ENCODE measurements around the gene DNASE1L1. TPM values are rescaled to one million over a fixed set of nuclear protein-coding genes. Genes with fewer than 3 reads are reported as not detected.
A peak's percentile ranks its signal among the peaks of the same experiment; 100 is the strongest.
"Not testable (repeated sequence)": the region's sequence is repeated elsewhere in the genome, so short reads cannot be mapped to it uniquely, and the experiment has no call there.

The DNASE1L1 gene
- total RNA-seq, 2 experiments from 2014 or later: 20.5 to 26.2 TPM

- peaks cover 9% of the 10 kb centered on the region for H3K4me1 Mint-ChIP-seq
- no peaks in the 10 kb centered on the region for H3K9me3 Mint-ChIP-seq
- peak overlapping the region; percentile 79 for H3K4me3 Mint-ChIP-seq
- H3K27ac Mint-ChIP-seq: peak overlapping the region; percentile 94
- peak; percentile 67 for ATAC-seq (ENCODE audit: low read depth)
- H3K36me3 Mint-ChIP-seq: peaks cover 5% of the 10 kb centered on the region
- POLR2A ChIA-PET: interaction anchor here (0.6 to 5.4 kb wide), 19 partner anchors 9 to 426 kb away, joined by 3 to 72 read pairs (median 4); partner anchors contain the start of genes PLXNA3, RPL10, SLC10A3 and UBL4A
- no peaks in the 10 kb centered on the region for H3K27me3 Mint-ChIP-seq
- DNase-seq: peak; percentile 65
Observed at GRCh38 chrX:154411981-154412340, 2.9 kb upstream of the DNASE1L1 start.

- ATAC-seq (ENCODE audit: low read depth): peak; percentile 2
- Mint-ChIP-seq H3K4me1 (peaks cover 9% of the 10 kb centered on the region), H3K9me3 (no peaks in the 10 kb centered on the region), H3K4me3 (peak overlapping the region; percentile 84), H3K27me3 (no peaks in the 10 kb centered on the region), H3K27ac (peak overlapping the region; percentile 81), H3K36me3 (peaks cover 3% of the 10 kb centered on the region)
- POLR2A ChIA-PET: interaction anchor here (0.9 to 5.4 kb wide), 4 partner anchors 9 to 133 kb away, joined by 3 to 72 read pairs (median 3); partner anchors contain the start of genes RPL10 and SLC10A3
- no peak for DNase-seq
Observed at GRCh38 chrX:154408659-154409221, 314 bp downstream of the DNASE1L1 start.

- H3K36me3 Mint-ChIP-seq: peaks cover 1% of the 10 kb centered on the region
- H3K27me3 Mint-ChIP-seq: no peaks in the 10 kb centered on the region
- H3K4me3 Mint-ChIP-seq: no peak overlapping the region
- no peak for DNase-seq
- peaks cover 8% of the 10 kb centered on the region for H3K4me1 Mint-ChIP-seq
- ATAC-seq (ENCODE audit: low read depth): no peak
- POLR2A ChIA-PET: no interaction called here
- H3K9me3 Mint-ChIP-seq: no peaks in the 10 kb centered on the region
- H3K27ac Mint-ChIP-seq: no peak overlapping the region
Observed at GRCh38 chrX:154404625-154405192, 4.3 kb downstream of the DNASE1L1 start.

- Mint-ChIP-seq H3K4me1 (peaks cover 9% of the 10 kb centered on the region), H3K36me3 (peaks cover 10% of the 10 kb centered on the region), H3K4me3 (no peak overlapping the region), H3K27me3 (no peaks in the 10 kb centered on the region), H3K9me3 (no peaks in the 10 kb centered on the region), H3K27ac (no peak overlapping the region)
- POLR2A ChIA-PET: interaction anchor here (1.5 kb wide), 1 partner anchor 37 kb away, joined by 4 read pairs; no protein-coding TSS in a partner anchor
- DNase-seq (no peak), ATAC-seq (ENCODE audit: low read depth) (no peak)
Observed at GRCh38 chrX:154403858-154404257, 5.2 kb downstream of the DNASE1L1 start.

DNA sequence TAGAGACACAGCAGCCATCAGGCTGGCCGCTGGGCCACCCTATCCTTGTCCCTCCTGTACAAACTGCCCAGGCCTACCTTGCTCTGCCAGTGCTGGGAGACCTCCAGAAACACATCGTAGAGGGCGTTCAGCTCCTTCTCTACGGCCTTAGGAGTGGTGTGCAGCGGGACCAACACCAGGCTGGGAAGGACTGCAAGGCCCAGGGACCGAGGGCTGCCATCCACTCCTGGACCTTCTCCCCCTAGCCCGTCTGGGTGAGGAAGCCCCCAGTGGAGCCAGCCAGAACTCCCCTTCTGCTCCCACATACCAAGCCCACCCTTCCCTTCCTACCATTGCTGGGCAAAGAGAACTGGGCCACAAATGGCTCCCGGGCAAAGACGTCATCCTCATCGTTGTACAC, 5.9 kb downstream of the DNASE1L1 start:
- no peak overlapping the region for H3K27ac Mint-ChIP-seq
- peaks cover 5% of the 10 kb centered on the region for H3K4me1 Mint-ChIP-seq
- H3K27me3 Mint-ChIP-seq: no peaks in the 10 kb centered on the region
- POLR2A ChIA-PET: interaction anchor here (1.5 kb wide), 1 partner anchor 38 kb away, joined by 4 read pairs; no protein-coding TSS in a partner anchor
- DNase-seq: no peak
- peaks cover 13% of the 10 kb centered on the region for H3K36me3 Mint-ChIP-seq
- no peak overlapping the region for H3K4me3 Mint-ChIP-seq
- no peaks in the 10 kb centered on the region for H3K9me3 Mint-ChIP-seq
- no peak for ATAC-seq (ENCODE audit: low read depth)

DNA sequence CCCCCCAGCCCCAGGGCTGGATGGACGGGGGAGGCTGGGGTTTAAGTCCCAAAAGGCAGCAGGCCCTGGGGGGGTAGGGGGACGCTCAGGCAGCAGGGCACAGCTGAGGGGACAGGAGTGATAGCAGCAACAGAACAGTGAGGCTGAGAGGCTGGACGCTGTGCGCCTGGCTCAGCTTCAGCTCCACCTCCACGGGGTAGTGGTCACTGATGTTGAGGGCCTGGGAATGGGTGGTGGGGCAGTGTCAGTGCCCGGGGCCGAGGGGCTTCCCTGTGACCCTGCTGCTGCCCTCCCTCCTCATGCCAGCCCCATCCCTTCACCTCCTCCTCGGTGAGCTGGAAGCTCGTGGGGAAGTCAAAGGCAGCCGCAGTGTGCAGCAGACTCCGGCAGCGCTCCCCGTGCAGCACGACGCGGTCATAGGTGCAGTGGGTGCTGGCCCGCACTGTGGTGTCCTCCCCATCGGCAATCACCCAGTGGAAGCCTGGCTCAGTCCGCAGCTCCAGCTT, 6.4 kb downstream of the DNASE1L1 start:
- Mint-ChIP-seq H3K27me3 (no peaks in the 10 kb centered on the region), H3K4me3 (no peak overlapping the region), H3K27ac (no peak overlapping the region), H3K9me3 (no peaks in the 10 kb centered on the region), H3K4me1 (peaks cover 5% of the 10 kb centered on the region), H3K36me3 (peaks cover 13% of the 10 kb centered on the region)
- DNase-seq (no peak), ATAC-seq (ENCODE audit: low read depth) (no peak)
- POLR2A ChIA-PET: interaction anchor here (1.5 to 5.9 kb wide), 2 partner anchors 8 to 39 kb away, joined by 4 to 72 read pairs; partner anchors contain the start of genes DNASE1L1 and TAFAZZIN

DNA sequence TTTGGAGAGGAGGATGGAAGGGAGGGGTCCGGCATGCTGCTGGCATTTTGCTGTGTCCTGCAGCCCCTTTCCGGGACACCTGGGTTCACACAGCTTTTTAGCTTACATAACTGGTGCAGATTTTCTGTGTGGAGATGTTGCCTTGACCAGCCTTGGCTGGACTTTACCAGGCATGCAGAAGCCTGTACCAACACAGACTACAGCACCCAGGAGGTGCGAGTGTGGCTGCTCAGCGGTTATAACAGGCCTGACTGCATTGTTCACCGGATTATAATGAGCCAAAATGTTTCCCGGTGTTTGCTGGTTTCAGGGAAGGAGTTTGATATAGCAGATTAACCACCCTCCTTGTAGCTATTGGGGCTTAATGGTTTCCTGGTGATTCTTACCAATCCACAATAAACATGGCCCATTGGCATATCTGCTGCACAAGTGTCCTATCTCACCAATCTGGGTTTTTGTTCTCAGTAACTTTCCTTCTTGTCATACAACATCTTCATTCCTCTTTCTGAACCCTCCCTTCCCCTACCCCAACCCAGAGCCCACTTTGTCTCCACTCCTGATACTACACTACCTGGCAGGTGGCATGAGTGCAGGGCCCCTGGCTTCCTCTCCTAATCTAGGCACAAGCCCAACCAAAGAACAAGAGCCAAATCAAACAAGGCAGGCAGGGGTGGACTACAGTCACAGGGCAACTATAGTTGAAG, 7.0 kb downstream of the DNASE1L1 start:
- DNase-seq: no peak
- POLR2A ChIA-PET: interaction anchor here (5.9 kb wide), 1 partner anchor 9 kb away, joined by 72 read pairs; the partner anchor contains the start of genes DNASE1L1 and TAFAZZIN
- H3K4me3 Mint-ChIP-seq: no peak overlapping the region
- H3K4me1 Mint-ChIP-seq: peaks cover 5% of the 10 kb centered on the region
- no peak overlapping the region for H3K27ac Mint-ChIP-seq
- no peak for ATAC-seq (ENCODE audit: low read depth)
- no peaks in the 10 kb centered on the region for H3K27me3 Mint-ChIP-seq
- H3K9me3 Mint-ChIP-seq: no peaks in the 10 kb centered on the region
- peaks cover 13% of the 10 kb centered on the region for H3K36me3 Mint-ChIP-seq

DNA sequence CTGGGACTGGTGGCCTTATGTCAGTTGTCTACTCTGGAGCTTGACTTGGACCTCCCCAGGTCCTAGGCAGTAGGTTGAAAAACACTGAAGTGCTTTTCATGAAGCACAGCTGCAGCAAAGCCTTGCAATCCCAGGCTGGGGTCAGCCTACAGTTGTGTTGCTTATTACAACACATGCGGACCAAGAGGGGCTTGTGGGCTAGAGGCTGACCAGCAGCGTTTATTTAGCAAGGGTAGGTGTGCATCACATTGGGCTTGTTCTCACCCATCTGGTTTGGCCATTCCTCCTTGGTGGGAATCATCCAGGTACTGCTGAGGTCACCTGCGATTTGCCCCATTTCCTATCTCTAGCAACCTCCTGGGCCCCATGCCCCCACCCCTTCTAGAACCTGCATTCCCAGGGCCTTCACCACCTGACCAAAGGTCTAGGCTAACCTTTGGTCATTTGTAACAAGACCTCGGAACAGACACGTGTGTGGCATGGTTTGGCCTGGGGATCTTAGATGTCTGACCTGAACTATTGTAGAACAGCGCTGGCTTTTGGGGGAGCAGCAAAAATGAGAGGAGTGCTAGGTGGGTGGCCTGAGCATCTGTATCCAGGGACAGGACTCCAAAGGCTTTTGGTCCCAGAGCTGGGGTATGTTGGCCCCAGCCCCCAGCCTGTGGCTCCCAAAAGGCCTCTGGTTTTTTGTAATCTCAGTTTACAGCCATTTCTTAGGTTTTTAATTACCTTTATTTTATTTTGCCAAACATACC, 7.8 kb downstream of the DNASE1L1 start:
- DNase-seq: no peak
- Mint-ChIP-seq H3K36me3 (peaks cover 13% of the 10 kb centered on the region), H3K4me3 (peak overlapping the region; percentile 28), H3K27me3 (no peaks in the 10 kb centered on the region), H3K27ac (peak overlapping the region; percentile 54), H3K9me3 (no peaks in the 10 kb centered on the region), H3K4me1 (peaks cover 5% of the 10 kb centered on the region)
- POLR2A ChIA-PET: interaction anchor here (5.9 kb wide), 1 partner anchor 10 kb away, joined by 72 read pairs; the partner anchor contains the start of genes DNASE1L1 and TAFAZZIN
- ATAC-seq (ENCODE audit: low read depth): no peak

DNA sequence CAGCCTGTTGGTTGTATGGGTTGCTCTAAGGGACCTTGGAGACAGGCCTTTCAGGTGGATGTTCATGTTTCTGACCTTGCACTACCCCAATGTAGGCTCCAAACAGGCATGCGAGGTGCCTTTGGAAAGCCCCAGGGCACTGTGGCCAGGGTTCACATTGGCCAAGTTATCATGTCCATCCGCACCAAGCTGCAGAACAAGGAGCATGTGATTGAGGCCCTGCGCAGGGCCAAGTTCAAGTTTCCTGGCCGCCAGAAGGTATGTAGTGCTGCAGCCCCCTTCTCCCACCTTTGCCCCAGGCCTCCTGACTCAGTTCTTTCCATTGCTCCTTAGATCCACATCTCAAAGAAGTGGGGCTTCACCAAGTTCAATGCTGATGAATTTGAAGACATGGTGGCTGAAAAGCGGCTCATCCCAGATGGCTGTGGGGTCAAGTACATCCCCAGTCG, 8.7 kb downstream of the DNASE1L1 start:
- peak overlapping the region; percentile 97 for H3K4me3 Mint-ChIP-seq
- H3K4me1 Mint-ChIP-seq; H3K9me3 Mint-ChIP-seq; H3K27me3 Mint-ChIP-seq; DNase-seq; ATAC-seq (ENCODE audit: low read depth): not testable (repeated sequence)
- peak overlapping the region; percentile 100 for H3K27ac Mint-ChIP-seq
- POLR2A ChIA-PET: interaction anchor here (2.7 to 5.9 kb wide), 5 partner anchors 11 to 90 kb away, joined by 11 to 72 read pairs (median 17); partner anchors contain the start of genes ATP6AP1, DNASE1L1, PLXNA3 and SLC10A3
- peaks cover 13% of the 10 kb centered on the region for H3K36me3 Mint-ChIP-seq

DNA sequence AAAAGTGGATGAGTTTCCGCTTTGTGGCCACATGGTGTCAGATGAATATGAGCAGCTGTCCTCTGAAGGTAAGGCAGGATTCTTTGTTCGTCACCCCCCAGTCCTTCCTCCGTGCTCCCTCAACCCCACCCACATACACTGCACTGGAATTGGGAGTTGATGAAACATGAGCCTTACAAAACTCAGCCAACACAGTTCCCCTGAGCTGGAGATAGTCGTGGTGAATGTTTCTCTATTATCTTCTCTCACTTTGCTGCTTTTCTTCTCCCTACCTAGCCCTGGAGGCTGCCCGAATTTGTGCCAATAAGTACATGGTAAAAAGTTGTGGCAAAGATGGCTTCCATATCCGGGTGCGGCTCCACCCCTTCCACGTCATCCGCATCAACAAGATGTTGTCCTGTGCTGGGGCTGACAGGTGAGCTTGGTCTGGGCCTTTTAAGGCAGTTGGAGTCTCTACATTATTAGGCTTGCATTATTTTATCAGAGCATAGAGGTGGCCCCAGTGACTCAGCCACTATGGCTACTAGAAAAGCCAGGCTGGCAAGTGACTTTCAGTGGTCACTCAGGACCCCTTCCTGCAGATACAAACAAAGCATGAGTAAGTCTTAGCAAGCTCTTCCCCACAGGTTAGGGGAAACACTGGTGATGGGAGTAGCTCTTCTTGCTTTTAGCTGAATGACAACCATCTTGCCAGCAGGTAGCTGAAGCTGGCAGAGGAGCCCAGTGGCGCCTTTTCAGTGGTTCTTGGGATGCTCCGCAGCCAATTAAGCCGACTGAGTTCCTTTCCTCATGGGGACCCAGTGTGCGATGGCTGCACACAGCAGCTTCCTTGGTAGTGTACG, 9.3 kb downstream of the DNASE1L1 start:
- ATAC-seq (ENCODE audit: low read depth): no peak
- Mint-ChIP-seq H3K4me1 (peaks cover 5% of the 10 kb centered on the region), H3K27ac (peak overlapping the region; percentile 100), H3K9me3 (no peaks in the 10 kb centered on the region), H3K27me3 (no peaks in the 10 kb centered on the region), H3K36me3 (peaks cover 13% of the 10 kb centered on the region), H3K4me3 (peak overlapping the region; percentile 97)
- DNase-seq: no peak
- POLR2A ChIA-PET: interaction anchor here (1.1 to 5.9 kb wide), 9 partner anchors 11 to 133 kb away, joined by 3 to 72 read pairs (median 11); partner anchors contain the start of genes ATP6AP1, DNASE1L1, PLXNA3 and SLC10A3

DNA sequence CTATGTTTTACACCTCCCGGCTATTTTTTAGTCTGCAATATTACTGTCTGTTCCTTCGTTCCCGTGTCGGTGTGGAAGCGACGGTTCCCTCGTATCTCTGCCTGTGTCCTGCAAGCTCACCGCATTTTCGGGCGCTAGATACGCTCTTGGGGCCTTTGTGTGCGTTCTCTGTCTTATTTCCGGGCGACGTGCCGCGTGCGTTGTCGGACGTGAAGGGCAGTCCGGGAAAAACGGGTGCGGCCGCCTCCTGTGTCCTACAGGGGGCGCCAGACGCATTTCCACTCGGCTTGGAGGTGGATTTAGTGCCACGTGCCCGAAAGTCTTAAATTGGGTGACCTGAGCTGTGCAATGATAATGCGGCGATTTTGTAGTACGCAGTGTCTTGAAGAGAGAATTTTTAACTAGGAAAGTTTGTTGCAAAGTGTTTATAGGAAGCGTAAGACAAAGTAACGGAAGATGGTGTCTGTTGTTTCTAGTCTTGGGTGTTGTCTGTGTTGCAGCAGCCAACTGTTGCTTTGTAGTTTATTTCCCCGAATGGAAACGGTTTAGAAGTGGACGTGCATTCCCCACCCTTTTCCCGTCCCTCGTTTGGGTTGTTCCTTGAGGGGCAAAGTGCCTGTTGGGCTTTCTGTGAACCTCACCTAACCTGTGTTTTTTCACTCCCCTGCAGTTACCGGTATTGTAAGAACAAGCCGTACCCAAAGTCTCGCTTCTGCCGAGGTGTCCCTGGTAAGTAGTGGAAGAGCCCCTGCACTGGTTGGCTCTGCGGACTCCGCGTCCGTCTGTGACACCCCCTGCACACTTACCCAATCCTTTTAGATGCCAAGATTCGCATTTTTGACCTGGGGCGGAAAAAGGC, 10.2 kb downstream of the DNASE1L1 start:
- Mint-ChIP-seq H3K4me1 (peaks cover 5% of the 10 kb centered on the region), H3K27ac (peak overlapping the region; percentile 100), H3K27me3 (no peaks in the 10 kb centered on the region), H3K9me3 (no peaks in the 10 kb centered on the region), H3K4me3 (peak overlapping the region; percentile 97), H3K36me3 (peaks cover 13% of the 10 kb centered on the region)
- POLR2A ChIA-PET: interaction anchor here (1.0 to 5.9 kb wide), 15 partner anchors 12 to 133 kb away, joined by 3 to 72 read pairs (median 7); partner anchors contain the start of genes ATP6AP1, DNASE1L1, EMD and FAM3A
- peak; percentile 80 for DNase-seq
- peak; percentile 31 for ATAC-seq (ENCODE audit: low read depth)

Measured in activated naive CD8-positive, alpha-beta T cell treated with anti-CD3 and anti-CD28 coated beads, Interleukin-2, amount 10 ng/mL, durations not matched to agents 7 days and 5 days (primary cell).